Neural progenitor cell (in vitro differentiated cells): ENCODE results near the gene MBTPS2.

Experiments
- EZH2 ChIP-seq: fragments of 200-600 bp; sonication (generic); IDR thresholded peaks from 2 replicates; pipeline ENCODE4 v1.6.1; 2017; ENCODE audit warnings: antibody characterized with exemption, mild to moderate bottlenecking, moderate library complexity
- EZH2phosphoT487 ChIP-seq: fragments of 200-600 bp; sonication (generic); IDR thresholded peaks from 2 replicates; pipeline ENCODE4 v1.6.1; 2017; ENCODE audit warnings: antibody characterized with exemption

- TF ChIP-seq EZH2 (no peak), EZH2phosphoT487 (no peak)
Observed at GRCh38 chrX:21856504-21856903, 17.1 kb downstream of the MBTPS2 start.
